HG02588 (cell line): Measurements from ENCODE around the gene NACAD.

Experiments used
- ATAC-seq: cut with Tn5 transposase; IDR thresholded peaks from one replicate; pipeline ENCODE4 v1.9.1; 2021; ENCODE audit warnings: mild to moderate bottlenecking, moderate library complexity; ENCODE audit not compliant: unreplicated experiment

NACAD gene

GRCh38 chr7:45075871-45076796 is 12.6 kb downstream of the NACAD start:
- ATAC-seq, result no peak

GRCh38 chr7:45075355-45075644 is 13.5 kb downstream of the NACAD start:
- ATAC-seq, result no peak

GRCh38 chr7:45074528-45075354 is 14.0 kb downstream of the NACAD start:
- no peak for ATAC-seq

- no peak for ATAC-seq
Observed at GRCh38 chr7:45073786-45074527, 14.8 kb downstream of the NACAD start.

GRCh38 chr7:45073031-45073785 is 15.6 kb downstream of the NACAD start:
- no peak for ATAC-seq

GRCh38 chr7:45072131-45073030 is 16.4 kb downstream of the NACAD start:
- ATAC-seq, result no peak

GRCh38 chr7:45071528-45071927 is 17.2 kb downstream of the NACAD start:
- ATAC-seq, result no peak

GRCh38 chr7:45070254-45070642 is 18.5 kb downstream of the NACAD start:
- ATAC-seq, result no peak

GRCh38 chr7:45069444-45070253 is 19.1 kb downstream of the NACAD start:
- ATAC-seq, result no peak

- no peak for ATAC-seq
Observed at GRCh38 chr7:45068236-45069023, 20.3 kb downstream of the NACAD start.

GRCh38 chr7:45067582-45067981 is 21.2 kb downstream of the NACAD start:
- no peak for ATAC-seq

- ATAC-seq, result no peak
Observed at GRCh38 chr7:45066409-45066808, 22.4 kb downstream of the NACAD start.

GRCh38 chr7:45065031-45065995 is 23.5 kb downstream of the NACAD start:
- ATAC-seq, result no peak

- no peak for ATAC-seq
Observed at GRCh38 chr7:45064047-45064725, 24.6 kb downstream of the NACAD start.

- ATAC-seq, result no peak
Observed at GRCh38 chr7:45061806-45062425, 26.9 kb downstream of the NACAD start.

GRCh38 chr7:45061352-45061751 is 27.4 kb downstream of the NACAD start:
- ATAC-seq, result no peak
